CD4-positive, alpha-beta T cell treated with Interleukin-4 for 4 hours (primary cell): ENCODE results near the gene KCNG2.

Experiments
- DNase-seq: peaks from one replicate; pipeline ENCODE4 v3.0.0-alpha.2; 2020

Gene KCNG2

DNA sequence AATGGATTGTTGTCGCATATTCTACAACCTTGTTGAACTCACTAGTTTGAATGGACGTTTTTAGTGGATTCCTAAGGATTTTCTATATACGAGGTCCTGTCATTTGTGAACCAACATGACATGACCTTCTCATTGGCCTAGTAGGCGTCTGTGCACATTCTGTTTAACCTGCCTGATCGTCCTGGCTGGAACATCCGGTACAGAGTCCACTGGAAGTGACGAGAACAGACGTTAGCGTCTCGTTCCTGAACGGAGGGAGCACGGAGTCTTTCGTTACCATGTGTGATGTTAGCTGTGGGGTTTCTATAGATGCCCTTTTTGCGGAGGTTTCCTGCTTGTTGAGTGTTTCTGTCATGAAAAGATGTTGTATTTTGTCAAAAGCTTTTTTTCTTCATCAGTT is 91.8 kb downstream of the KCNG2 start:
- DNase-seq, result no peak

DNA sequence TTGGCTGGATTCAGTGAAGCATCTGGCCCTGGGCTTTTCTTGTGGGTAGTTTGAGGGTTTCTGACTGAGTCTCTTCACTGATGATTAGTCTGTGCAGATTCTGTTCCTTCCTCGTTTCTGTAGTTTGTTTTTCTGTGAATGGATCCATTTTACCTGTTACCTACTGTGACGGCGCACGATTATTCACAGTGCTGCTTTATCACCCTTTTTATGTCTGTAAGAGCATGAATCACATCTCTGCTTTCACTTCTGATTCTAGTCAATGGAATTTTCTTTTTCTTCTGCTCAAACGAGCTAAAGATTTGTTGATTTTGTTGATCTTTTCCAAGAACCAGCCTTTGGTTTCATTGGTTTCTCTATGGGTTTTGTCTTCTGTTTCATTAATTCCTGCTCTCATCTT is 92.9 kb downstream of the KCNG2 start:
- no peak for DNase-seq

- DNase-seq, result no peak
Measured at GRCh38 chr18:79896738-79897137, 99.0 kb downstream of the KCNG2 start.

- no peak for DNase-seq
Measured at GRCh38 chr18:79897940-79898625, 100.3 kb downstream of the KCNG2 start.

DNA sequence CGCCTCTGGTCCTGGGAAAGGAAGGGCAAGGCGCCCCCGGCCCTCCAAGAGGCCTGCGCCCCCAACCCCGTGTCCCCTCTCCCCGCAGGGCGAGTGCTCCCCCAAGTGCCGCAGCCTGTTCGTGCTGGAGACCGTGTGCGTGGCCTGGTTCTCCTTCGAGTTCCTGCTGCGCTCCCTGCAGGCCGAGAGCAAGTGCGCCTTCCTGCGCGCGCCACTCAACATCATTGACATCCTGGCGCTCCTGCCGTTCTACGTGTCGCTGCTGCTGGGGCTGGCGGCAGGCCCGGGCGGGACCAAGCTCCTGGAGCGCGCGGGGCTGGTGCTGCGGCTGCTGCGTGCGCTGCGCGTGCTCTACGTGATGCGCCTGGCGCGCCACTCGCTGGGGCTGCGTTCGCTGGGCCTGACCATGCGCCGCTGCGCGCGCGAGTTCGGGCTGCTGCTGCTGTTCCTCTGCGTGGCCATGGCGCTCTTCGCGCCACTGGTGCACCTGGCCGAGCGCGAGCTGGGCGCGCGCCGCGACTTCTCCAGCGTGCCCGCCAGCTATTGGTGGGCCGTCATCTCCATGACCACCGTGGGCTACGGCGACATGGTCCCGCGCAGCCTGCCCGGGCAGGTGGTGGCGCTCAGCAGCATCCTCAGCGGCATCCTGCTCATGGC is 101.3 kb downstream of the KCNG2 start:
- DNase-seq, result no peak

- no peak for DNase-seq
Measured at GRCh38 chr18:79899609-79900445, 102.1 kb downstream of the KCNG2 start.

DNA sequence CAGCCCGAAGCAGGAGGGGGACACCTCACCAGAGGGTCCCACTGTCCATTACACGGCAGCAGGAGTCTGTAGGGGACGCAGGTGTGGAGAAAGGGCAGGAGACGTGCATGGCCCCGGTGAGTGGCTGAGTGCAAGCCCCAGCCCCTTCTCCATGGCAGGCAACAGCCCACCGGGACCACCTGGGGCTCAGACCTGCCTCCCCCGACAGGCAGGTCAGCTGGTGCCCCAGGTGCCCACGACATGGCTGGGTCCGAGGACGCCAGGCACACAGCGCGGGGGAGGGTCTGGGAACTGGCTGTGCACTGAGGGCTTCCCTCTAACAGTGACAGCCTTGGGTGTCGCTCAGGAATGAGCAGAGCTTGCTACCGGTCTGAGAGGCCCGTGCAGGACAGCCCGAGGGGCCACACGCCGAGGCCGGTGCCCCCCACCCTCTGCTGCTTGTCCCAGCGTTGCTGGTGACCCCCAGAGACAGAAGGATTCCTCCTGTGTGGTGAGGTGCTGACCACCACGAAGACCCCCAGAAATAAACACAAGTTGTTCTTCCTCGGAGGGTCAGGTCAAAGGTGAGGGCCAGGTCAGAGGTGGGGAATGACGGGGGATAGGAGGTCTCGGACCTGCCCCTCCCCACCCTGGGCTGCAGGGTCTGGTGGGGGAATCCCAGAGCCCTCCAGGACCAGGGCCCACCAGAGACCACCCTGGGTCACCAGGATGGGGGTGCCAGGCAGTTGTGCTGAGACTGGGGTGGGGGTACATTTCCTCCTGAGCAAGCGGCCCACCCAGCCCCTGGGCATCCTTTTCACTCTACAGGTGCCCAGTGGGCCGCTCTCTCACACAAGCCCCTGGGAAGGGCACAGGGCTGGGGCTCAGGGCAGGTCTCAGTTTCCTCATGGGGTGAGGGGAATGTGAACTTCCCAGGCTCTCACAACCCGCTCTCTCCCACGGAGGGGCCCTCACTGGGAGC is 103.2 kb downstream of the KCNG2 start:
- DNase-seq, result no peak

GRCh38 chr18:79901665-79902064 is 103.9 kb downstream of the KCNG2 start:
- DNase-seq, result no peak

- no peak for DNase-seq
Measured at GRCh38 chr18:79902075-79902474, 104.3 kb downstream of the KCNG2 start.

GRCh38 chr18:79902640-79903039 is 104.9 kb downstream of the KCNG2 start:
- no peak for DNase-seq

GRCh38 chr18:79903071-79903635 is 105.4 kb downstream of the KCNG2 start:
- DNase-seq, result no peak

GRCh38 chr18:79903787-79904356 is 106.1 kb downstream of the KCNG2 start:
- no peak for DNase-seq

- DNase-seq, result no peak
Measured at GRCh38 chr18:79904357-79905147, 106.8 kb downstream of the KCNG2 start.

DNA sequence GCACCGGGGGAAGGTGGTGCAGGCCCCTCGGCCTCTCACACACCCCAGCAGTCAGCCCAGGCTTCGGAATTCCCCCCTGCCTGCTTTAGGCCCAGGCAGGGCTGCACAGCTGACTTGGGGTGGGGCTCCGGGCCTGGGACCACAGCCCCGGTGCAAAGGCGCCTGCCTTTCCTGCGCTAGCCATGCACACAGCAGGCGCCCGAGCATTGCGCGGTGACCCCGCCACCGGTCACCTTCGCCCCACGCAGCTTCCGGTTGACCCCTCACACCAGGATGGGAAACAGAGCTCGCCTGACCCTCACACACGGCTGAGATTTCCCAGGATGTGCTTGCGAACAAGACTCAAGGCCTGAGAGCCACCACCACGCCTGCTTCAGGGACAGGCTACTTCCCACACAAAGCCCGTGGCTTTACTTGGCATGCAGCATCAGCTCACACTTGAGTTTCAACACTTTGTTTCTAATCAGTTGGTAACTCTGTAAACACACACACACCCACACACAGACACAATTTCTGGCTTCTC is 107.7 kb downstream of the KCNG2 start:
- no peak for DNase-seq

DNA sequence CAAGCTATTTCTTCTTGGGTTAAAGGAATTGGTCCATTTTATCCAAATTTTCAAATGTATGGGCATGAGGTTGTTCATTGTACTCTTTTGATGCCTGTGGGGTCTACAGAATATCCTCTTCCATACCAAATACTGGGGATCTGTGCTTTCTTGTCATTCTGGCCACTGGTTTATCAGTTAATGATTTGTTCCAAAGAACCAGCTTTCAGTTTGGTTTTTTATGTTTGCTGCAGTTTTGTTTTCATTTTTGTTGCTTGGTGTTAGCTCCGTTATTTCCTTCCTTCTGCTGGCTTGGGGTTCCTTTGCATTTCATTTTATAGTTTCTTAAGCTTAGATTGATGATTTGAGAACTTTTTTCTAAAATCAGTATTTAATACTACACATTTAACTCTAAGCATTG is 108.3 kb downstream of the KCNG2 start:
- DNase-seq, result no peak

DNA sequence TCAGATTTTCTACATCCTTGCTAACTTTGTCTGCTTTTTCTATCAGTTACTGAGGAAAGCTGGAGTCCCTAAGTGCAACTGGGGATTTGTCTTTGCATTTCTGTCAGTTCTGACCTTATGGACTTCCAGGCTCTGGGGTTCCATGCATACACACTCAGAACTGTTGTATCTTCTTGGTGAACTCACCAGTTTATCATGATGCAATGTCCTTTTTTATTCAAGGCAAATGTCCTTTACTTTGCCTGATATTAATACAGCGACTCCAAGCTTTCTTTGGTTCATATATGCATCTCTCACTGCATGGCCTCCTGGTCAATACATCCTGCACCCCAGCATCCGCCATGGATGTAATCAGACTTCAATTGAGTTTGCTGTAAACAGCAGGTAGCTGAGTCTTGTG is 109.0 kb downstream of the KCNG2 start:
- DNase-seq, result no peak

GRCh38 chr18:79910563-79911343 is 113.0 kb downstream of the KCNG2 start:
- no peak for DNase-seq

- no peak for DNase-seq
Measured at GRCh38 chr18:79911344-79912270, 113.9 kb downstream of the KCNG2 start.
